ENCODE data around the gene CCL25.

- TF ChIP-seq ZNF692 (tag by site-specific recombination; IDR thresholded peaks at IDR 0.05): no peak
- no peak for TF ChIP-seq PBX3 (CRISPR knock-in tag; IDR thresholded peaks at IDR 0.05)
- TF ChIP-seq ZNF366 (tag by site-specific recombination; conservative IDR thresholded peaks at IDR 0.05): peak; percentile 92
- no peak for TF ChIP-seq MYNN (tag by site-specific recombination; IDR thresholded peaks at IDR 0.05; ENCODE audit: borderline replicate concordance)
- TF ChIP-seq ZBTB1 (tag by site-specific recombination; IDR thresholded peaks at IDR 0.05): no peak
- TF ChIP-seq ZNF530 (tag by site-specific recombination; IDR thresholded peaks at IDR 0.05; ENCODE audit: low read depth): no peak
- TF ChIP-seq ZBTB49 (tag by site-specific recombination; IDR thresholded peaks at IDR 0.05; ENCODE audit: low read depth): no peak
- TF ChIP-seq FEZF1 (tag by site-specific recombination; IDR thresholded peaks at IDR 0.05): no peak
- TF ChIP-seq REST (tag by site-specific recombination; IDR thresholded peaks at IDR 0.05): no peak
- TF ChIP-seq CTCF (tag by site-specific recombination; IDR thresholded peaks at IDR 0.05): no peak
- no peak for TF ChIP-seq SCRT2 (tag by site-specific recombination; IDR thresholded peaks at IDR 0.05)
- no peak for TF ChIP-seq ZNF133 (tag by site-specific recombination; IDR thresholded peaks at IDR 0.05)
- TF ChIP-seq TCF7L2 (IDR thresholded peaks at IDR 0.05; ENCODE audit: borderline replicate concordance, low read depth, low read length): no peak
Observed at GRCh38 chr19:8081569-8082550, 29.3 kb downstream of the CCL25 start.

Data from HEK293 (cell line).